ENCODE measurements around the gene KYNU.
"Not testable (repeated sequence)": the region's sequence is repeated elsewhere in the genome, so short reads cannot be mapped to it uniquely, and the experiment has no call there.

The KYNU gene

DNA sequence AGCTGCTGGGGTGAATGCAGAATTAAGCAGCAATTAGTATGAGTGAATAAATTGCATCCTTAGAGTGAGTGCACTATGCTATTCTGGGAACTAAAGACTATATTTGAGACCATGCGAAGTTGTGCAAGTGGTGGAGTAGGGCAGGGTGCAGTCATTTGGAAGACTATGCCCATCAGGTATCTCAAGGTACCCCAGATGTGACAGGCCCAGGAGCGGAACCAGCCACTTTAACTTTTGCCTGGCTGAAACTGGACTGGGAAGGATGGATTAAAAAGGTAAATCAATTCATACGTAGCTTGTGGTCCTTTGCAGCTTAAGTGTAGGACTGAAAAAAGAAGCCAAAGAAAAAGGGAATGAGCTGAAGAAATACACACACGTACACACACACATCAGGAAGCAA, 1.7 kb downstream of the KYNU start:
- Mint-ChIP-seq H3K27me3 (peaks cover 5% of the 10 kb centered on the region), H3K4me1 (ENCODE audit: low read depth) (no peaks in the 10 kb centered on the region), H3K36me3 (no peaks in the 10 kb centered on the region), H3K27ac (no peak overlapping the region), H3K9me3 (ENCODE audit: low read depth) (peaks cover 5% of the 10 kb centered on the region), H3K4me3 (no peak overlapping the region)

- no peak overlapping the region for H3K4me3 Mint-ChIP-seq
- H3K27ac Mint-ChIP-seq = no peak overlapping the region
- H3K4me1 Mint-ChIP-seq (ENCODE audit: low read depth) = no peaks in the 10 kb centered on the region
- H3K9me3 Mint-ChIP-seq (ENCODE audit: low read depth) = peaks cover 5% of the 10 kb centered on the region
- no peaks in the 10 kb centered on the region for H3K36me3 Mint-ChIP-seq
- peaks cover 4% of the 10 kb centered on the region for H3K27me3 Mint-ChIP-seq
These were observed 2.8 kb downstream of the KYNU start for GRCh38 chr2:142880279-142880678.

DNA sequence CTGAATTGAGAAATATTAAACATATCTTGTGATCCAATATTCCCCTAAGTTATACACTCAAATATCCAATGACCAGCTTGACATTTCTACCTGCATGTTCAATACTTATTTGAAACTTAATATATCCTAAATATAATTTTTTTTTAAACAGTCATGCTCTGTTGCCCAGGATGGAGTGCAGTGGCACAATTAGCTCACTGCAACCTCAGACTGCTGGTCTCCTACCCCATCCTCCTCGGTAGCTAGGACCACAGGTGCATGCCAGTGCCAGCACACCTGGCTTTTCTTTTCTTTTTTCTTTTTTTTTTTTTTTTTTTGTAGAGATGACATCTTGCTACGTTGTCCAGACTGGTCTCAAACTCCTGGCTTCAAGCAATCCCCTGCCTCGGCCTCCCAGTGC, 4.2 kb downstream of the KYNU start:
- H3K27me3 Mint-ChIP-seq = peaks cover 3% of the 10 kb centered on the region
- H3K36me3 Mint-ChIP-seq = no peaks in the 10 kb centered on the region
- H3K4me1 Mint-ChIP-seq (ENCODE audit: low read depth) = no peaks in the 10 kb centered on the region
- no peak overlapping the region for H3K27ac Mint-ChIP-seq
- H3K9me3 Mint-ChIP-seq (ENCODE audit: low read depth) = peaks cover 5% of the 10 kb centered on the region
- no peak overlapping the region for H3K4me3 Mint-ChIP-seq

GRCh38 chr2:142882500-142882899, 5.0 kb downstream of the KYNU start:
- not testable (repeated sequence) for H3K27ac Mint-ChIP-seq; H3K27me3 Mint-ChIP-seq; H3K4me3 Mint-ChIP-seq; H3K4me1 Mint-ChIP-seq (ENCODE audit: low read depth); H3K9me3 Mint-ChIP-seq (ENCODE audit: low read depth); H3K36me3 Mint-ChIP-seq

DNA sequence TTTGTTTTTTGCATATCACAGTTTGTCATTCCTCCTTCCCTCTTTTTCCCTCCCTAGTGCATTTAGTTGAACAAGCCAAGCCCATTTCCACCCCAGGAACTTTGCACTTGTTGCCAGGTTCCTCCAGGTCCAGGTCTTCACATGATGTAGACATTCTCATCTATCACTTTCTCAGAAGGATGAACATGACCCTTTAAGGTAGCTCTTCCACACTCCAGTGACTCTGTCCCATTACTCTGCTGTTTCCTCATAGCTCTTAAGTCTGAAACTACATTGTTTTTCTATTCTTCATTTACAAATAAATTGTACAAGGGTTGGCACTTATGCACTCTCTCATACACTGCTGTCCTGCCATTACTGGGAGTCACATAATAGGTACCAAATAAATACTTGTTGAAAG, 6.1 kb downstream of the KYNU start:
- no peaks in the 10 kb centered on the region for H3K4me1 Mint-ChIP-seq (ENCODE audit: low read depth)
- H3K4me3 Mint-ChIP-seq = no peak overlapping the region
- no peak overlapping the region for H3K27ac Mint-ChIP-seq
- no peaks in the 10 kb centered on the region for H3K36me3 Mint-ChIP-seq
- peaks cover 4% of the 10 kb centered on the region for H3K27me3 Mint-ChIP-seq
- peaks cover 5% of the 10 kb centered on the region for H3K9me3 Mint-ChIP-seq (ENCODE audit: low read depth)

GRCh38 chr2:142885543-142885942, 8.1 kb downstream of the KYNU start:
- Mint-ChIP-seq H3K36me3 (no peaks in the 10 kb centered on the region), H3K9me3 (ENCODE audit: low read depth) (peaks cover 5% of the 10 kb centered on the region), H3K27me3 (peaks cover 4% of the 10 kb centered on the region), H3K4me3 (no peak overlapping the region), H3K27ac (no peak overlapping the region), H3K4me1 (ENCODE audit: low read depth) (no peaks in the 10 kb centered on the region)

- Mint-ChIP-seq H3K4me3 (no peak overlapping the region), H3K36me3 (no peaks in the 10 kb centered on the region), H3K9me3 (ENCODE audit: low read depth) (no peaks in the 10 kb centered on the region), H3K27me3 (no peaks in the 10 kb centered on the region), H3K4me1 (ENCODE audit: low read depth) (no peaks in the 10 kb centered on the region), H3K27ac (no peak overlapping the region)
These were observed 15.3 kb downstream of the KYNU start for GRCh38 chr2:142892715-142893114.

DNA sequence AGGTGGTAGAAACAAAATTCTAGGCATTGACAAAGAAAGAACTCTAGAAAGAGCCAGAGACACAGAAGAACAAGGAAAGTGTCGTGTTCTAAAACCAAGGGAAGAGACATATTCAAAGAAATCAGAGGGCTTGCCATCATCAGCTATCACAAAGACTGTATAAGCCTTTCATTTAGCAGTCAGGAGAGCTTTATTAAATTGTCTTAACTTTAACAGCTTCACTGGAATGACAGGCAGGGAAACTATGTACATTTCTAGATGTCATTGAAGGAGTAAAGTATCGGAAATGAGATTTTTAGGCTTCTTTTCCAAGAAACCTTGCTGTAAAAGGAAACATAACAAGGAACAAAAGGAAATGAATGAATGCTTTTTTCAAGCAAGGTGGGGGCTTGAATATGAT, 15.8 kb downstream of the KYNU start:
- Mint-ChIP-seq H3K27me3 (no peaks in the 10 kb centered on the region), H3K9me3 (ENCODE audit: low read depth) (no peaks in the 10 kb centered on the region), H3K36me3 (no peaks in the 10 kb centered on the region), H3K4me3 (no peak overlapping the region), H3K4me1 (ENCODE audit: low read depth) (no peaks in the 10 kb centered on the region), H3K27ac (no peak overlapping the region)

DNA sequence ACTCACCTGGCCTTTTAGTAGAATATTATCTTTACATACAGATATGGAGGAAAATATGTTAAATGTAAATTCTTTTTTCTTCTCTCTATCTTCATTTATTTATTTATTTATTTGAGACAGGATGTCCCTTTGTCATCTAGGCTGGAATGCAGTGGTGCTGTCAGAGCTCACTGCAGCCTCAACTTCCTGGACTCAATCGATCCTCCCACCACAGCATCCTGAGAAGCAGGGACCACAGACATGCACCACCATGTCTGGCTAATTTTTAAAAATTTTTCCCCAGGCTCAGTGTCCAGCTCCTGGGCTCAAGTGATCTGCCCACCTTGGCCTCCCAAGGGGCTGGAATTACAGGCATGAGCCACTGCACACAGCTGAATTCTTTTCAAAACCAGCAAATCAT, 20.3 kb downstream of the KYNU start:
- no peaks in the 10 kb centered on the region for H3K9me3 Mint-ChIP-seq (ENCODE audit: low read depth)
- no peak overlapping the region for H3K27ac Mint-ChIP-seq
- peaks cover 4% of the 10 kb centered on the region for H3K27me3 Mint-ChIP-seq
- H3K36me3 Mint-ChIP-seq = no peaks in the 10 kb centered on the region
- H3K4me1 Mint-ChIP-seq (ENCODE audit: low read depth) = no peaks in the 10 kb centered on the region
- no peak overlapping the region for H3K4me3 Mint-ChIP-seq

DNA sequence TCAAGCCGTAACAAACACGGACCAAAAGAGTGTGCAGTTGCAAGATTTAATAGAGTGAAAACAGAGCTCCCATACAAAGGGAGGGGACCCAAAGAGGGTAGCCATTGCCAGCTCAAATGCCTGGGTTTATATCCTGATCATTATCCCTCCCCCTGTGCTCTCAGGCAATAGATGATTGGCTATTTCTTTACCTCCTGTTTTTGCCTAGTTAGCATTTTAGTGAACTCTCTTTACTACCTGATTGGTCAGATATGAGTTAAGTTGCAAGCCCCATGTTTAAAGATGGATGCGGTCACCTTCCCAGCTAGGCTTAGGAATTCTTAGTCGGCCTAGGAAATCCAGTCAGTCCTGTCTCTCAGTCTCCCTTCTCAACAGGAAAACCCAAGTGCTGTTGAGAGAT, 22.9 kb downstream of the KYNU start:
- not testable (repeated sequence) for H3K4me3 Mint-ChIP-seq; H3K4me1 Mint-ChIP-seq (ENCODE audit: low read depth)

DNA sequence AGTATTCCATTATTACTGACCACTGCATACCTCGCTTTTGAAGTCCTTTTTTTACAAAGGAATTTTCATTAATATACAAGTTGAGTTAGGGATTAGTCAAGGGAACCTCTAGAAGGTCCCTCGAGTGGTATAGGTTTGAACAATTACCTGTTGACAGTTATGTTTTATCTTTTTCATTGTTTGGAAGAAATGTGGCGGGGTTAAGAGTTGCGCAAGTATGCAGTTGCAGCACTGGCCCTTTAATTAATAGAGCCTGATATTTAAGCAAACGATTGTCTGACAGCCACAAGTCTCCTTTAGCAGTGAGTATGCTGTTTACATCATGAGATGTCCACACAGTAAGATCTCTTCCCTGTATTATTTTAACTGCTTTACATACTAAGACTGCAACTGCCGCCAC, 24.3 kb downstream of the KYNU start:
- Mint-ChIP-seq H3K4me1 (ENCODE audit: low read depth) (no peaks in the 10 kb centered on the region), H3K9me3 (ENCODE audit: low read depth) (no peaks in the 10 kb centered on the region), H3K4me3 (no peak overlapping the region), H3K27me3 (peaks cover 4% of the 10 kb centered on the region), H3K27ac (no peak overlapping the region), H3K36me3 (no peaks in the 10 kb centered on the region)

More for the DNA sequence above, 22.9 kb downstream of the KYNU start:
- not testable (repeated sequence) for H3K36me3 Mint-ChIP-seq; H3K27me3 Mint-ChIP-seq; H3K9me3 Mint-ChIP-seq (ENCODE audit: low read depth); H3K27ac Mint-ChIP-seq

DNA sequence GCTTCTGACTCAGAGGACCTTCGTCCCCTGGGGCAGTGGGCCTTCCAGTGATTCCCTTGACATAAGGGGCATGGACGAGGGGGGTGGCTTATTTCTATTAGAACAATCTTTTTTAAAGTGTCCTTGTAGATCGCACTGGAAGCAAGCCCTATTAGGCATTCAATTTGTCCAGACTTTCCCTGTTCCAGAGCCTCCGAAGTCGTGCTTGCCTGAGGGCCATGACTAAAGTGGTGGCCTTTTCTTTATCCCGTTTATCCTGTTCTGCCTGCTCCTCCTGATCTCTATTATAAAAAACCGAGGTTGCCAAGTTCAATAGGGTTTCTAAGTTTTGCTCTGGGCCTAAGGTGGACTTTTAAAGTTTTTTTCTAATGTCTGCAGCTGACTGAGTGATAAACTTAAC, 26.3 kb downstream of the KYNU start:
- H3K4me3 Mint-ChIP-seq; H3K9me3 Mint-ChIP-seq (ENCODE audit: low read depth); H3K4me1 Mint-ChIP-seq (ENCODE audit: low read depth); H3K27me3 Mint-ChIP-seq; H3K27ac Mint-ChIP-seq; H3K36me3 Mint-ChIP-seq: not testable (repeated sequence)

DNA sequence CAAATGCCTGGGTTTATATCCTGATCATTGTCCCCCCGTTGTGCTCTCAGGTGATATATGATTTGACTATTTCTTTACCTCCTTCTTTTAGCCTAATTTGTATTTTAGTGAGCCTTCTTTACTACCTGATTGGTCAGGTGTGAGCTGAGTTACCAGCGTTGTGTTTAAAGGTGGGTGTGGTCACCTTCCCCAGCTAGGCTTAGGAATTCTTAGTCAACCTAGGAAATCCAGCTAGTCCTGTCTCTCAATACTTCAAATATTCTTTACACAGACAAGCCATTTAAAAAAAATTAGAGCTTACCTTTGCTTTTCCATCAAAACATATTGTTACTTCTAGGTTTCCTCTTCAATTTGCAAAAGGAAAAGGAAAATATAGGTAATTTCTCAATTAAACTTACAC, 30.2 kb downstream of the KYNU start:
- no peak overlapping the region for H3K27ac Mint-ChIP-seq
- H3K4me1 Mint-ChIP-seq (ENCODE audit: low read depth) = no peaks in the 10 kb centered on the region
- peaks cover 2% of the 10 kb centered on the region for H3K27me3 Mint-ChIP-seq
- H3K36me3 Mint-ChIP-seq = no peaks in the 10 kb centered on the region
- no peaks in the 10 kb centered on the region for H3K9me3 Mint-ChIP-seq (ENCODE audit: low read depth)
- no peak overlapping the region for H3K4me3 Mint-ChIP-seq

DNA sequence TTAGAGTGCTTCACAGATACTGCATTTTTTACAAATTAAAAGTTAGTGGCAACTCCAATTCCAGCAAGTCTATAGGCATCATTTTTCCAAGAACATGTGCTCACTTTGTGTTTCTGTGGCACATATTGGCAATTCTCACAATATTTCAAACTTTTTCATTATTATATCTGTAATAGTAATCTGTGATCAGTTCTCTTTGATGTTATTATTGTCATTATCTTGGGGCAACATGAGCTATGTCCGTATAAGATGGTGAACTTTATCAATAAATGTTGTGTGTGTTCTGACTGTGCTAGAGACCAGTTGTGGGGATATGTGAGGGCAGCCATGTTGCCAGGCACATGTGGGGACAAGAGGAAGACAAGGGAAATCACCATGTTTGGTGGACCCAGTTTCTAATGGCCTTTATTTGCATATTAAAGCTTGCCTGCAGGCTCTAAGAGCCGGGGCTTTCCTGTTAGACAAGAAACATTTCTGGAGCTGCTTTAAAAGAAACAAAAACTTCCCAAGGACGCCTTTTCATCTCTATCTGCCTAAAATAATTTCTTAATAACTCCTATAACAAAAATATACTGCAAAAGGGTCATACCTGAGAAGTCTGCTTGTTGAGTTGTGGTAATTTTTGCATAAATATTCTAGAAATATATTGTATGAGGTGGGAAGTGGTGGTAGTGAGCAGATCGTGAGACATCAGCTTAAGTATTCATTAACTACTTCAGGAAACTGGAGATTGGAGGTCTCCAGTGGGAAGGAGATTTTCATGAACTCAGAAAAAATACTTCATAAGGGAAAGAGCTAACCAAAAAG, 37.2 kb downstream of the KYNU start:
- no peak overlapping the region for H3K4me3 Mint-ChIP-seq
- H3K9me3 Mint-ChIP-seq (ENCODE audit: low read depth) = no peaks in the 10 kb centered on the region
- H3K36me3 Mint-ChIP-seq = no peaks in the 10 kb centered on the region
- H3K27ac Mint-ChIP-seq = no peak overlapping the region
- peaks cover 3% of the 10 kb centered on the region for H3K27me3 Mint-ChIP-seq
- no peaks in the 10 kb centered on the region for H3K4me1 Mint-ChIP-seq (ENCODE audit: low read depth)

DNA sequence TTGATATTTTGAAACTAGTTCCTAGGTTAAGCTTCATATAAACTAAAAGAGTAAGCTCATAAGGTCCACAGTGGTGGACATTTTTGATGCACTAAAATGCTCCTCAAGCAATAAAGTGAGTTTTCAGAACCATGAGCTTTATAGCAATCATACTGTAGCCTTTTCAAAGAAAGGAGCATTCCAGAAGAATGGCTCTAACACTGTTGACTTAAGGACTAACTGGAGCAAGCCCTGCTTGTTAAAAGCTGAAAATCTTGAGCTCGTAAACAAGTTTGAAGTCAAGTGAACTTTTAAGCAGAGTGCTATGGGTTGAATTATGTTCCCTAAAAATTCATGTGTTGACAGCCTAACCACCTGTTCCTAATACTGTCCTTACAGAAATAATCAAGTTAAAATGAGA, 38.0 kb downstream of the KYNU start:
- Mint-ChIP-seq H3K27me3 (peaks cover 3% of the 10 kb centered on the region), H3K4me1 (ENCODE audit: low read depth) (no peaks in the 10 kb centered on the region), H3K36me3 (no peaks in the 10 kb centered on the region), H3K4me3 (no peak overlapping the region), H3K27ac (no peak overlapping the region), H3K9me3 (ENCODE audit: low read depth) (no peaks in the 10 kb centered on the region)

DNA sequence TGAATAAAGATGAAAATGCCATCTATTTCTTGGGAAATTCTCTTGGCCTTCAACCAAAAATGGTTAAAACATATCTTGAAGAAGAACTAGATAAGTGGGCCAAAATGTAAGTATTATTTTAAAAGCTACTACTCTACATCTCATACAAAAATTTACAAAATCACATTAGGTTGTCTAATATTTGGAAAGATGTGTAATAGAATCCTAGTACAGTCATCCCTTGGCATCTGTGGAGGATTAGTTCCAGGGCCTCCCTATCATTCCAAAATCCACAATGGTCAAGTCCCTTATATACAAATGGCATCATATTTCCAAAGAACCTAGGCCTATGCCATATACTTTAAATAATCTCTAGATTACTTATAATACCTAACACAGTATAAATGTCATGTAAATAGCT, 41.2 kb downstream of the KYNU start:
- Mint-ChIP-seq H3K4me1 (ENCODE audit: low read depth) (no peaks in the 10 kb centered on the region), H3K9me3 (ENCODE audit: low read depth) (no peaks in the 10 kb centered on the region), H3K36me3 (no peaks in the 10 kb centered on the region), H3K27ac (no peak overlapping the region), H3K4me3 (no peak overlapping the region), H3K27me3 (peaks cover 2% of the 10 kb centered on the region)
